Esophagus squamous epithelium (tissue), 5 donors: ENCODE data around the gene PIP5K1B. TPM values are rescaled to one million over a fixed set of nuclear protein-coding genes. Genes with fewer than 3 reads are reported as not detected.
"Not testable (repeated sequence)": the region's sequence is repeated elsewhere in the genome, so short reads cannot be mapped to it uniquely, and the experiment has no call there.

ENCODE experiments used
- DNase-seq: peaks from one replicate; lab custom pipeline; 2025; lab: John Stamatoyannopoulos, UW
- H3K27ac ChIP-seq, 4 donors: fragments of 200-600 bp; sonication (generic); one replicate each; pipeline ENCODE4 v1.5.1; 2016 to 2019; ENCODE audit warnings: mild to moderate bottlenecking in 1 of 4
- H3K27me3 ChIP-seq, 4 donors: fragments of 200-600 bp; sonication (generic); 1 replicate in 3 of 4; 2 replicates in 1 of 4; pipeline versions ENCODE4 v1.5.1 to v1.6.0; 2017 to 2021; ENCODE audit warnings: antibody characterized with exemption in 1 of 4
- H3K36me3 ChIP-seq, 3 donors: fragments of 200-600 bp; sonication (generic); one replicate each; pipeline ENCODE4 v1.5.1; 2016 to 2019
- H3K4me1 ChIP-seq, 3 donors: fragments of 200-600 bp; sonication (generic); one replicate each; pipeline ENCODE4 v1.5.1; 2017 to 2019
- H3K4me3 ChIP-seq, 4 donors: fragments of 200-600 bp; sonication (generic); 1 replicate in 3 of 4; 2 replicates in 1 of 4; pipeline ENCODE4 v1.5.1; 2016 to 2019; ENCODE audit warnings: mild to moderate bottlenecking in 2 of 4, moderate library complexity in 1 of 4
- H3K9me3 ChIP-seq, 3 donors: fragments of 200-600 bp; sonication (generic); one replicate each; pipeline ENCODE4 v1.5.1; 2016 to 2019
- CTCF ChIP-seq, 6 experiments: fragments of 450-650 bp in 4 of 6; fragments of 200-600 bp in 2 of 6; sonication (generic) in 2 of 6; IDR thresholded peaks; one replicate each; pipeline ENCODE4 v1.5.1; 2016 to 2019; ENCODE audit warnings: antibody characterized with exemption in 6 of 6, mild to moderate bottlenecking in 4 of 6, moderate library complexity in 4 of 6
- POLR2A ChIP-seq, 4 donors: fragments of 450-650 bp; IDR thresholded peaks; one replicate each; pipeline ENCODE4 v1.6.1; 2017; ENCODE audit warnings: antibody characterized with exemption in 4 of 4, mild to moderate bottlenecking in 4 of 4, moderate library complexity in 3 of 4
- WGBS, 2 donors: methylation state at CpG; one replicate each; pipeline ENCODE4 v1.1.5; 2018; 5-methylcytosine and 5-hydroxymethylcytosine counted together
- intact Hi-C: fragments of 100-400 bp; cut with DNase I; formaldehyde crosslinking; loops from one replicate; pipeline ENCODE4 v1.15.0; 2022
- total RNA-seq, 4 donors: library from RNA; depleted of rRNA; stranded (reverse); fragments of >200 nt; gene quantifications; one replicate each; pipeline ENCODE4 v1.1.0, GENCODE V29; 2016
- donor health status: DM: yes; HTN: yes; CAD: no.

Gene PIP5K1B
- total RNA-seq, 4 donors from 2014 or later: 0.38 to 0.97 (median 0.56) TPM; not detected in 1

DNA sequence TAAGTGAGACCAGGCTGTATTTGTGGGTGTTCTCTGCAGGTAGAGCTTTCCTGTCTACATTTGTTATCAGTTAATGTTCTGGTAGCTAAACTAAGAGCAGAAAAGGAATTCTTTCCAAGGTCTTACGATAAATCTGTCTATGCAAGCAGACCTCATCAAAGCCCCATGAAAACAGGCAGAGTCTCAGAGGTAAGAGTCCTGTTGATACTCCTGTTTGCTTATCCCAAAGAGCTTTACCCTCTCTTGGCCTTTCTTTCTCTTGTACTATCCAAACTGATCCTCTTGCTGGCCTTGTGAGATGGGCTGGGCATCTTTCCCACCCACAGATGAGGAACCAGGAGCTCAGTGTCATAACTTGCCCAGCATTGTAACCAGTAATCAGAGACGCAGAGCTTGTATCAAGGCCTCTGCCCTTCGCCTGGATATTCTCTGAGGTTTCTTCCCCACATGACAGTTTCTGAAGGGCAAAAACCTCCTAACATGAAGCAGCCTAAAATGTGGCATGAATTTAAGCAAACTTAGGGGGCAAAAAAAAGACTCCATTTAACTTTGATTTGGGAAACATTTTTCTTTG, 275.4 kb downstream of the PIP5K1B start:
- 68 to 82% methylated on average over 2 to 3 of the region's 3 CpGs for WGBS, 2 donors
- no peaks in the 10 kb centered on the region for H3K27me3 ChIP-seq
- H3K36me3 ChIP-seq: no peaks in the 10 kb centered on the region
- no peaks in the 10 kb centered on the region for H3K9me3 ChIP-seq
- no peak overlapping the region for H3K27ac ChIP-seq
- no peaks in the 10 kb centered on the region for H3K4me1 ChIP-seq
- no peak for TF ChIP-seq CTCF (IDR thresholded peaks at IDR 0.05)
- no peak for TF ChIP-seq POLR2A (IDR thresholded peaks at IDR 0.05)
- H3K4me3 ChIP-seq: no peak overlapping the region
- intact Hi-C loops: no loop called here
- DNase-seq: no peak

- TF ChIP-seq CTCF (IDR thresholded peaks at IDR 0.05): no peak
- no peak for TF ChIP-seq POLR2A (IDR thresholded peaks at IDR 0.05)
- intact Hi-C loops: no loop called here
- DNase-seq: no peak
Observed at GRCh38 chr9:68981789-68982188, 276.7 kb downstream of the PIP5K1B start.

DNA sequence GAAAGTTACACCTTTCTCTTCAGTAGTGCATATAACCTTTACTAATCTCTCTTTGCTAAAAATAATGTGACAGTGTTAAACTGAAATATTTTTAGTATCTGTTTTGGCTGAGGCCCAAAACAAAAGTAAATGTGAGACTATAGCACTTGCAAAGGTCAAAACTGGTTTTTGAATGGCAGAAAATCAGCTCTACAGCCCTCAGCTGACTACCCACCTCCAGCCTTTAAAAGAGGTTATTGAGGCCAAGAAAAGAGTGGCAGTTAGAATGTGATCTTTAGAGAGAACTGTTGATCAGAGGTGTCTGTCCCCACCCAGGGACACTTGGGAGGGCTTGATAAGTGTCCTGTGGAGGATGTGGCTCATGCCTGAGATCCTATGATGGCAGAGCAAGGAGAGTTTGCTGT, 278.0 kb downstream of the PIP5K1B start:
- Histone ChIP-seq H3K4me3 (no peak overlapping the region), H3K36me3 (no peaks in the 10 kb centered on the region), H3K27ac (no peak overlapping the region), H3K27me3 (no peaks in the 10 kb centered on the region), H3K9me3 (no peaks in the 10 kb centered on the region), H3K4me1 (no peaks in the 10 kb centered on the region)
- intact Hi-C loops: no loop called here
- no peak for DNase-seq
- TF ChIP-seq POLR2A (IDR thresholded peaks at IDR 0.05) (no peak), CTCF (IDR thresholded peaks at IDR 0.05) (no peak)

More at GRCh38 chr9:68981789-68982188, 276.7 kb downstream of the PIP5K1B start:
- no peaks in the 10 kb centered on the region for H3K27me3 ChIP-seq
- 44 to 48% methylated on average over 6 of the region's 6 CpGs for WGBS, 2 donors
- H3K4me1 ChIP-seq: no peaks in the 10 kb centered on the region
- no peaks in the 10 kb centered on the region for H3K36me3 ChIP-seq
- H3K27ac ChIP-seq: no peak overlapping the region
- H3K9me3 ChIP-seq: no peaks in the 10 kb centered on the region
- H3K4me3 ChIP-seq: no peak overlapping the region

DNA sequence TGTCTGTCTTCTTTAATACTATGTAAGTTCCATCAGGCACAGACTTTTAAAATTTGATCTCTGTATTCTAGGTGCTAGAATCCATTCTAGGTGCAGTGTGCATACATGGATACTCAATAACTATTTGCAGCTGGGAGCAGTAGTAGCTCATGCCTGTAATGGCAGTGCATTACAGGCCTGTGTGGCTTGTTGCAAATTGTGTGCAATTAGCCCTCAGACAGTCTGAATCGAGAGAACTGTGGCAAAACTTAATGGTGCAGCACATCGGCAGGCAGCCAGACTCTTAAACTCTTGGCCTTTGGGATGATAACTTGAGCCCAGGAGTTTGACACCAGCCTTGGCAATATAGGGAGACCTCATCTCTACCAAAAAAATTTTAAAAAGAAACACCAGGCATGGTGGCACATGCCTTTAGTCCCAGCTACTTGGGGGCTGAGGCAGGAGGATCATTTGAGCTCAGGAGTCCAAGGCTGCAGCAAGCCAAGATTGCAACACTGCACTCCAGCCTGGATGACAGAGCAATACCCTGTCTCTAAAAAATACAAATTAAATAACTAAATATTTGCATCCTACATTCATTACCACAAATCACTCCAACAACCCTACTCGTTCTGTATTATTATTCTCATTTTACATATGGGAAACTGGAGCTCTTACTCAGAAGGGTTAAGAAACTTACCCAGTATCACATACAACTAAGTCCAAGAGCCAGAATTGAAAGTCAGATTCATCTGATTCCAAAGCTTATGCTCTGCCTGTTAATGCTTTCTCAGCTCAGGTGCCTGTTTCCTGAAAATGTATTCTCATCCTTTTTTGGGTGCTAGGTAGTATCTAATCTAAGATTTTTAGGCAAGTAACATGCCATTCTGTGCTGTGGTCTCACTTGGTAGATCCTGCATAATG, 278.7 kb downstream of the PIP5K1B start:
- 27 to 80% methylated on average over 1 to 3 of the region's 3 CpGs for WGBS, 2 donors
- no peak overlapping the region for H3K4me3 ChIP-seq

GRCh38 chr9:68986949-68987348, 281.9 kb downstream of the PIP5K1B start:
- WGBS, 2 donors: 93 to 96% methylated on average over 7 of the region's 7 CpGs
- H3K27ac ChIP-seq, DNase-seq, H3K4me3 ChIP-seq, H3K9me3 ChIP-seq, H3K36me3 ChIP-seq, H3K4me1 ChIP-seq, H3K27me3 ChIP-seq, intact Hi-C loops: not testable (repeated sequence)

More for the DNA sequence above, 278.7 kb downstream of the PIP5K1B start:
- intact Hi-C loops: no loop called here
- no peaks in the 10 kb centered on the region for H3K4me1 ChIP-seq
- no peak for TF ChIP-seq POLR2A (IDR thresholded peaks at IDR 0.05)
- TF ChIP-seq CTCF (IDR thresholded peaks at IDR 0.05): no peak
- H3K27me3 ChIP-seq: no peaks in the 10 kb centered on the region
- no peak for DNase-seq
- H3K36me3 ChIP-seq: no peaks in the 10 kb centered on the region
- no peak overlapping the region for H3K27ac ChIP-seq
- no peaks in the 10 kb centered on the region for H3K9me3 ChIP-seq
